HG03139 (cell line): ENCODE data around the gene RRN3.
"Not testable (repeated sequence)": the region's sequence is repeated elsewhere in the genome, so short reads cannot be mapped to it uniquely, and the experiment has no call there.

Experiments used
- ATAC-seq: cut with Tn5 transposase; IDR thresholded peaks from one replicate; pipeline ENCODE4 v1.9.1; 2021; ENCODE audit not compliant: unreplicated experiment

RRN3 gene

GRCh38 chr16:15053904-15054303 is 40.2 kb downstream of the RRN3 start:
- ATAC-seq = no peak

GRCh38 chr16:15052747-15053476 is 41.2 kb downstream of the RRN3 start:
- ATAC-seq = no peak

- no peak for ATAC-seq
Measured at GRCh38 chr16:15051387-15051951, 42.6 kb downstream of the RRN3 start.

- ATAC-seq = not testable (repeated sequence)
Measured at GRCh38 chr16:15050440-15050839, 43.6 kb downstream of the RRN3 start.

- no peak for ATAC-seq
Measured at GRCh38 chr16:15049581-15050180, 44.4 kb downstream of the RRN3 start.

GRCh38 chr16:15046692-15047376 is 47.2 kb downstream of the RRN3 start:
- ATAC-seq = no peak

GRCh38 chr16:15045270-15045669 is 48.8 kb downstream of the RRN3 start:
- not testable (repeated sequence) for ATAC-seq

GRCh38 chr16:15044286-15044685 is 49.8 kb downstream of the RRN3 start:
- ATAC-seq = no peak

GRCh38 chr16:15043344-15043743 is 50.7 kb downstream of the RRN3 start:
- ATAC-seq = no peak

- ATAC-seq = no peak
Measured at GRCh38 chr16:15041271-15042004, 52.6 kb downstream of the RRN3 start.

- no peak for ATAC-seq
Measured at GRCh38 chr16:15038689-15039088, 55.4 kb downstream of the RRN3 start.

GRCh38 chr16:15037745-15038144 is 56.3 kb downstream of the RRN3 start:
- ATAC-seq = no peak

- ATAC-seq = no peak
Measured at GRCh38 chr16:15037003-15037402, 57.1 kb downstream of the RRN3 start.

- no peak for ATAC-seq
Measured at GRCh38 chr16:15035163-15035729, 58.8 kb downstream of the RRN3 start.

- ATAC-seq = no peak
Measured at GRCh38 chr16:15034266-15035162, 59.6 kb downstream of the RRN3 start.

- ATAC-seq = no peak
Measured at GRCh38 chr16:15033309-15033707, 60.8 kb downstream of the RRN3 start.

GRCh38 chr16:15032547-15033308 is 61.3 kb downstream of the RRN3 start:
- ATAC-seq = no peak

GRCh38 chr16:15031586-15031985 is 62.5 kb downstream of the RRN3 start:
- no peak for ATAC-seq

GRCh38 chr16:15031179-15031578 is 62.9 kb downstream of the RRN3 start:
- no peak for ATAC-seq
